Gastroesophageal sphincter (tissue), 4 donors: Measurements from ENCODE around the gene RUNX3. TPM values are rescaled to one million over a fixed set of nuclear protein-coding genes. Genes with fewer than 3 reads are reported as not detected.

Experiments
- ATAC-seq: fragments of 150-250 bp; one replicate; pipeline ENCODE4 v1.9.1; 2016; ENCODE audit warnings: mild to moderate bottlenecking, moderate library complexity
- H3K27ac ChIP-seq, 4 donors: fragments of 200-600 bp; sonication (generic) in 3 of 4; 1 replicate in 3 of 4; 2 replicates in 1 of 4; pipeline ENCODE4 v1.5.1; 2016 to 2019
- H3K27me3 ChIP-seq: fragments of 200-600 bp; sonication (generic); one replicate; pipeline ENCODE4 v1.5.1; 2019
- H3K36me3 ChIP-seq, 2 donors: fragments of 200-600 bp; sonication (generic); one replicate each; pipeline ENCODE4 v1.5.1; 2019; ENCODE audit warnings: control low read depth in 1 of 2
- H3K4me1 ChIP-seq, 3 donors: fragments of 200-600 bp; sonication (generic); 1 replicate in 2 of 3; 2 replicates in 1 of 3; pipeline ENCODE4 v1.5.1; 2016 to 2019; ENCODE audit warnings: control low read depth in 2 of 3
- H3K4me3 ChIP-seq, 2 donors: fragments of 200-600 bp; sonication (generic); one replicate each; pipeline ENCODE4 v1.5.1; 2019; ENCODE audit warnings: mild to moderate bottlenecking in 1 of 2, moderate library complexity in 1 of 2
- H3K9me3 ChIP-seq, 3 donors: fragments of 200-600 bp; sonication (generic); one replicate each; pipeline ENCODE4 v1.5.1; 2017 to 2019; ENCODE audit warnings: control low read depth in 2 of 3
- CTCF ChIP-seq, 4 experiments: fragments of 200-600 bp in 2 of 4; fragments of 450-650 bp in 2 of 4; sonication (generic) in 1 of 4; IDR thresholded peaks; one replicate each; pipeline ENCODE4 v1.5.1; 2017 to 2019; ENCODE audit warnings: antibody characterized with exemption in 4 of 4, mild to moderate bottlenecking in 2 of 4, moderate library complexity in 2 of 4
- EP300 ChIP-seq: sonication (generic); formaldehyde crosslinking; IDR thresholded peaks from one replicate; pipeline ENCODE4 v1.6.1; 2017; ENCODE audit warnings: antibody characterized with exemption, mild to moderate bottlenecking
- POLR2A ChIP-seq, 2 donors: fragments of 450-650 bp; IDR thresholded peaks; one replicate each; pipeline ENCODE4 v1.6.1; 2017; ENCODE audit warnings: antibody characterized with exemption in 2 of 2, mild to moderate bottlenecking in 2 of 2, moderate library complexity in 1 of 2
- POLR2AphosphoS5 ChIP-seq: sonication (generic); formaldehyde crosslinking; IDR thresholded peaks from one replicate; pipeline ENCODE4 v1.6.1; 2017; ENCODE audit warnings: antibody characterized with exemption
- WGBS, 2 donors: methylation state at CpG; one replicate each; pipeline ENCODE4 v1.1.5; 2018; ENCODE audit warnings: low coverage in 1 of 2; 5-methylcytosine and 5-hydroxymethylcytosine counted together
- total RNA-seq, 4 donors: library from RNA; depleted of rRNA; stranded (reverse); fragments of >200 nt; gene quantifications; one replicate each; pipeline ENCODE4 v1.1.0, GENCODE V29; 2016

The RUNX3 gene
- total RNA-seq, 4 donors from 2014 or later = 0.62 to 2.0 (median 1.3) TPM

- Histone ChIP-seq H3K36me3 (no peaks in the 10 kb centered on the region), H3K27me3 (peaks cover 84% of the 10 kb centered on the region), H3K4me3 (no peak overlapping the region), H3K27ac (no peak overlapping the region), H3K9me3 (peaks cover 0 to 3% (median 0%) of the 10 kb centered on the region in 3 donors), H3K4me1 (no peaks in the 10 kb centered on the region)
- WGBS, 2 donors = 70 to 93% methylated on average over 2 to 8 of the region's 14 CpGs
- no peak for TF ChIP-seq EP300
- TF ChIP-seq CTCF (IDR thresholded peaks at IDR 0.05) = no peak
- TF ChIP-seq POLR2AphosphoS5 = no peak
- TF ChIP-seq POLR2A (IDR thresholded peaks at IDR 0.05) = no peak
- ATAC-seq = no peak
Measured at GRCh38 chr1:24968941-24969585, 39.0 kb upstream of the RUNX3 start.

GRCh38 chr1:24967962-24968361 lies 37.9 kb upstream of the RUNX3 start:
- 84 to 100% methylated on average over 3 to 6 of the region's 6 CpGs for WGBS, 2 donors

GRCh38 chr1:24967555-24967954 lies 37.5 kb upstream of the RUNX3 start:
- Histone ChIP-seq H3K4me1 (no peaks in the 10 kb centered on the region), H3K27ac (no peak overlapping the region), H3K36me3 (no peaks in the 10 kb centered on the region), H3K27me3 (peaks cover 83% of the 10 kb centered on the region), H3K9me3 (no peaks in the 10 kb centered on the region), H3K4me3 (no peak overlapping the region)
- TF ChIP-seq EP300 (no peak), POLR2A (IDR thresholded peaks at IDR 0.05) (no peak), POLR2AphosphoS5 (no peak), CTCF (IDR thresholded peaks at IDR 0.05) (no peak)
- WGBS, 2 donors = 71 to 94% methylated on average over 3 of the region's 3 CpGs
- no peak for ATAC-seq

More at GRCh38 chr1:24967962-24968361, 37.9 kb upstream of the RUNX3 start:
- no peak overlapping the region for H3K4me3 ChIP-seq
- H3K4me1 ChIP-seq = no peaks in the 10 kb centered on the region
- no peaks in the 10 kb centered on the region for H3K36me3 ChIP-seq
- TF ChIP-seq POLR2A (IDR thresholded peaks at IDR 0.05) = no peak
- no peak for TF ChIP-seq CTCF (IDR thresholded peaks at IDR 0.05)
- TF ChIP-seq POLR2AphosphoS5 = no peak
- no peak for TF ChIP-seq EP300
- no peaks in the 10 kb centered on the region for H3K9me3 ChIP-seq
- H3K27me3 ChIP-seq = peaks cover 86% of the 10 kb centered on the region
- ATAC-seq = no peak
- H3K27ac ChIP-seq = no peak overlapping the region

GRCh38 chr1:24966724-24967346 lies 36.8 kb upstream of the RUNX3 start:
- H3K27ac ChIP-seq = no peak overlapping the region
- ATAC-seq = no peak
- H3K4me1 ChIP-seq = no peaks in the 10 kb centered on the region
- H3K36me3 ChIP-seq = no peaks in the 10 kb centered on the region
- no peak for TF ChIP-seq POLR2AphosphoS5
- TF ChIP-seq EP300 = no peak
- no peak for TF ChIP-seq POLR2A (IDR thresholded peaks at IDR 0.05)
- no peak for TF ChIP-seq CTCF (IDR thresholded peaks at IDR 0.05)
- no peak overlapping the region for H3K4me3 ChIP-seq
- H3K27me3 ChIP-seq = peaks cover 87% of the 10 kb centered on the region
- WGBS, 2 donors = 57 to 60% methylated on average over 1 to 2 of the region's 8 CpGs
- no peaks in the 10 kb centered on the region for H3K9me3 ChIP-seq
